Measurements from ENCODE around the gene FOXP1. TPM values are rescaled to one million over a fixed set of nuclear protein-coding genes. Genes with fewer than 3 reads are reported as not detected.

The FOXP1 gene
- total RNA-seq, 3 donors from 2014 or later, result 61.9 to 267 (median 146) TPM

GRCh38 chr3:71215351-71215750 lies 368.2 kb downstream of the FOXP1 start:
- Histone ChIP-seq H3K27me3 (no peaks in the 10 kb centered on the region), H3K9me3 (no peaks in the 10 kb centered on the region), H3K36me3 (no peaks in the 10 kb centered on the region), H3K4me3 (no peak overlapping the region), H3K4me1 (no peaks in the 10 kb centered on the region), H3K27ac (no peak overlapping the region)
- TF ChIP-seq POLR2A (IDR thresholded peaks at IDR 0.05) (no peak), CTCF (IDR thresholded peaks at IDR 0.05) (no peak), POLR2AphosphoS5 (IDR thresholded peaks at IDR 0.05) (no peak)
- DNase-seq (ENCODE audit: low spot score in 2 of 2), result no peak
- intact Hi-C loops (cut with DNase I; ENCODE audit: low total_unique reads), result no loop called here

- Histone ChIP-seq H3K36me3 (no peaks in the 10 kb centered on the region), H3K27ac (no peak overlapping the region), H3K27me3 (no peaks in the 10 kb centered on the region), H3K9me3 (no peaks in the 10 kb centered on the region), H3K4me1 (no peaks in the 10 kb centered on the region), H3K4me3 (no peak overlapping the region)
- intact Hi-C loops (cut with DNase I; ENCODE audit: low total_unique reads), result loop anchor here (5.0 kb wide), 1 partner anchor 1688 kb away; no protein-coding TSS in a partner anchor
- TF ChIP-seq CTCF (IDR thresholded peaks at IDR 0.05) (no peak), POLR2A (IDR thresholded peaks at IDR 0.05) (no peak), POLR2AphosphoS5 (IDR thresholded peaks at IDR 0.05) (no peak)
- DNase-seq (ENCODE audit: low spot score in 2 of 2), result no peak
Measured at GRCh38 chr3:71214797-71215196, 368.7 kb downstream of the FOXP1 start.

DNA sequence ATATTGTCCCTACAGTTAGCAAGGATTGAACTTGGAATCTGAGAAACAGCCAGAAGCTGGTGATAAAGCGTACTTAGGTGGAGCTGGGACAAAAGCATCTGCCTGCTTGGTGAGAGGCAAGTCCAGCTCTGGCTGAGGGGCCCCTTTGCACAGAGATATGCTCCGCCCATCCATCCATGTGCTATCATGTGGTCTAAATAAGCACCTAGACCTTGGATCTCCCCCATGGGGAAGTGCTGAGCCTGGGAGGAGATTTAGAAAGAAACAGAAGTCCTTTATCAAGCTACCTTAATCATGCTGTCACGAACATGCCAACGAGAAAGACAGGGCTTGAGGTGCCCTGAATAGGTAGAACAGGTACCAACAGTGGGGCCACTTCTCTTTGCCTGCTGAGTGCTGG lies 369.5 kb downstream of the FOXP1 start:
- no peak for TF ChIP-seq POLR2AphosphoS5 (IDR thresholded peaks at IDR 0.05)
- TF ChIP-seq POLR2A (IDR thresholded peaks at IDR 0.05), result no peak
- TF ChIP-seq CTCF (IDR thresholded peaks at IDR 0.05), result no peak
- Histone ChIP-seq H3K9me3 (no peaks in the 10 kb centered on the region), H3K36me3 (no peaks in the 10 kb centered on the region), H3K4me3 (no peak overlapping the region), H3K27me3 (no peaks in the 10 kb centered on the region), H3K27ac (no peak overlapping the region), H3K4me1 (no peaks in the 10 kb centered on the region)
- intact Hi-C loops (cut with DNase I; ENCODE audit: low total_unique reads), result loop anchor here (5.0 kb wide), 1 partner anchor 1688 kb away; no protein-coding TSS in a partner anchor
- DNase-seq (ENCODE audit: low spot score in 2 of 2), result no peak

GRCh38 chr3:71211083-71211482 lies 372.4 kb downstream of the FOXP1 start:
- peak overlapping the region; percentile 69 to 78 for H3K27ac ChIP-seq
- no peak overlapping the region for H3K4me3 ChIP-seq
- DNase-seq (ENCODE audit: low spot score in 2 of 2), result no peak
- no peaks in the 10 kb centered on the region for H3K9me3 ChIP-seq
- no peaks in the 10 kb centered on the region for H3K36me3 ChIP-seq
- H3K4me1 ChIP-seq, result no peaks in the 10 kb centered on the region
- TF ChIP-seq CTCF (IDR thresholded peaks at IDR 0.05) (no peak), POLR2AphosphoS5 (IDR thresholded peaks at IDR 0.05) (no peak), POLR2A (IDR thresholded peaks at IDR 0.05) (no peak)
- intact Hi-C loops (cut with DNase I; ENCODE audit: low total_unique reads), result loop anchor here (5.0 kb wide), 1 partner anchor 1691 kb away; no protein-coding TSS in a partner anchor
- H3K27me3 ChIP-seq, result no peaks in the 10 kb centered on the region

GRCh38 chr3:71210257-71211007 lies 373.1 kb downstream of the FOXP1 start:
- peak overlapping the region; percentile 69 to 78 for H3K27ac ChIP-seq
- intact Hi-C loops (cut with DNase I; ENCODE audit: low total_unique reads), result loop anchor here (5.0 kb wide), 1 partner anchor 1692 kb away; no protein-coding TSS in a partner anchor
- DNase-seq (ENCODE audit: low spot score in 2 of 2), result peak in 1 of 2 donors; percentile 24
- peak in 1 of 3 donors; percentile 31 for TF ChIP-seq POLR2AphosphoS5 (IDR thresholded peaks at IDR 0.05)
- peak in 1 of 3 donors; percentile 9 for TF ChIP-seq CTCF (IDR thresholded peaks at IDR 0.05)
- TF ChIP-seq POLR2A (IDR thresholded peaks at IDR 0.05), result no peak
- no peak overlapping the region for H3K4me3 ChIP-seq
- H3K9me3 ChIP-seq, result no peaks in the 10 kb centered on the region
- H3K4me1 ChIP-seq, result no peaks in the 10 kb centered on the region
- H3K27me3 ChIP-seq, result no peaks in the 10 kb centered on the region
- H3K36me3 ChIP-seq, result no peaks in the 10 kb centered on the region

Data from breast epithelium (tissue), 4 donors.